Peyer's patch (tissue), 4 donors: ENCODE results near the gene NPY2R.

Source experiments
- CTCF ChIP-seq, 6 experiments: fragments of 450-650 bp in 4 of 6; fragments of 200-600 bp in 2 of 6; sonication (generic) in 1 of 6; IDR thresholded peaks; one replicate each; pipeline ENCODE4 v1.5.1; 2017 to 2019; ENCODE audit warnings: antibody characterized with exemption in 6 of 6, mild to moderate bottlenecking in 3 of 6, moderate library complexity in 1 of 6
- POLR2A ChIP-seq, 2 donors: fragments of 450-650 bp; IDR thresholded peaks; one replicate each; pipeline ENCODE4 v1.5.1; 2017; ENCODE audit warnings: antibody characterized with exemption in 2 of 2, mild to moderate bottlenecking in 2 of 2, moderate library complexity in 2 of 2

- TF ChIP-seq CTCF (IDR thresholded peaks at IDR 0.05) (no peak), POLR2A (IDR thresholded peaks at IDR 0.05) (no peak)
Observed at GRCh38 chr4:155252327-155252726, 43.9 kb downstream of the NPY2R start.
